Inflammatory macrophage treated with lipopolysaccharide for 1 hour (primary cell): Measurements from ENCODE around the gene EXD2.
"Not testable (repeated sequence)": the region's sequence is repeated elsewhere in the genome, so short reads cannot be mapped to it uniquely, and the experiment has no call there.

ENCODE experiments used
- DNase-seq, 2 donors: peaks; one replicate each; pipeline ENCODE4 v3.0.0-alpha.2; 2020 to 2022

EXD2 gene

DNA sequence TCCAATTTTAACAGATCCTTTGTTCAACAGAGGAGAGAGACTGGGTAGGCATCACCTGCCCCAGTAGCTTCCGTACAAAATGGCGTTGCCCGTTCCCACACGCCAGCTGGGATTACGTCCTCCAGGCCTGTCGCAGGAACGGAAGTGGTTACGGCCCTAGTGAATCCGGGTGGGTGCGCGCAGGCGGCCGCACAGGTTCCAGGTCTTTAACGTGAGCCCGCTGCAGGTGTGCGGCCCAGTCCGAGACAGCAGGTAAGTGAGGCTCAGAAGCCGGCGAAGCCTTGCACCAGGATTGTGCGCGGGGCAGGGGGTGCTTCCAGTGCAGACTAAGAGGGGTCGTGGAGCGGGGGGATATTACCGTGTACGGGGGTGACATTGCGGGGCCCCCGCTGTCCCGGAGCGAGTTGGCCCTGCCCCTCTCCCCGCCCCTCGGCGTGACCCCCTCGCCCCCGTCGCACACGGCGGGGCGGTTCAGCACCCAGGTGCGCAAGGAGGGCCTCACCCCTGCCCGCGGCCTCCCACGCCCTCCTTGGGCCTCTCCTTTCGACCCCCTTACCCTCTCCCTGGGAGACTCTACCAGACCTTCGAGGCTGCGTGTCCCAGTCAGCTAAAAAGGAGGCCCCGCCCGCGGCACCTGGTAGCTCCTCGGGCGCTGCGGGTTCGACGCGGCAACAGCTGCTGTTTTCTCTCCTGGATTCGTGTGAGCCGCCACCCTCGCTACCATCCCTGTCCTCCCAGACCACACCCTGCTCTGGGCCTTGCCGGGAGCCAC lies at the start of gene EXD2:
TSS of gene EXD2 (plus strand) at position 159 of the 772 bp plus-strand sequence. CDS start 17,973 bp downstream, outside the sequence.
- peak; percentile 57 to 58 for DNase-seq

GRCh38 chr14:69141550-69141949 lies 49.7 kb upstream of the EXD2 start:
- DNase-seq = no peak

DNA sequence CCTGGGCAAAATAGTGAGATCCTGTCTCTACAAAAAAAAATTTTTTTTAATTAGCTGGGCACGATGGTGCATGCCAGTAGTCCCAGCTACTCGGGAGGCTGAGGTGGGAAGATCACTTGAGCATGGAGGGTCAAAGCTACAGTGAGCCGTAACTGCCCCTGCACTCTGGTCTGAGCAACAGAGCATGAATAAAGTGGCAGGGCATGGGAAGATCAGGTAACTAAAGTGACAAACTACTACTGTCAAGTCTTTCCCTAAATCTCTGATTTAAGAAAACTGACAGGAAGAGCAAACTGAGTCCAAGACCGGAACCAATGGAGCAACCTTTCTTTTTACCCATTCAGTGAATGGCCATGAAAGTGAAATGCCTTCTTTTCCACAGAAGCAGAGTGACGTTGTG lies 49.2 kb upstream of the EXD2 start:
- no peak for DNase-seq

DNA sequence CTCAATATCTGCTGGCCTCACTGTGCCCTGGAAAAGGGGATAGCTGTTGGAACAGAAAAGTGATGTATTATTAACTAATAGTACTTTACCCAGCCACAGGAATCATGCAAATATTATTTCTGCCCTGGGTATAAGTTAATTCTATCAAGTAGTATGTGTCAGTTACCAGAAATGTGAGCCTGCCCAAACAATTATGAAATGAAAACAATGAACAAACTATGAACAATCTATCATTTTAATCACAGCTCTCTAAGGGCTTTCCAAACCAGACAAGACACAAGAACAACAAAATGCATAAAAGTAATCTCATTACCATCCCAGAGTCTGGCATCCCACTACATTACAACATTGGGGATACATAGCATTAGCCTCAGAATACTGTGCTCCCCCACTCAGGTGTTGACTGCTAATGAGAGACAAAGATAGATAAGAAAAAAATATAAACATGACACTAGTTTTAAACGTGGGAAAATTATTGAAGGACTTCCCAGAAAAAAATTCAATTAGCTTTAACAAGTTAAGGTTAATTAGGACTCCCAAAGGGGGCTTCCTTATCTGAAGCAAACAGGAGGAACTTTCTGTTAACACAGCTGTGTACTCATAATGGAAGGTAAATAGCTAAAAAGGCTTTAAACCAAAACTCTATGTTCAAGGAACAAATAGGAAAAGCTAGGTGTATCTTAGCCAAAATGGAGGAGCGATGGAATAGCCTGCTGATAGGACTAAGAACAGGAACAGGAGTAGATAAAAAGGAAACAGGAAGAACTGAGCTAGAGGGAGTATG lies 41.6 kb upstream of the EXD2 start:
- no peak for DNase-seq

- DNase-seq = peak; percentile 63 to 71
Observed at GRCh38 chr14:69151458-69152180, 39.7 kb upstream of the EXD2 start.

DNA sequence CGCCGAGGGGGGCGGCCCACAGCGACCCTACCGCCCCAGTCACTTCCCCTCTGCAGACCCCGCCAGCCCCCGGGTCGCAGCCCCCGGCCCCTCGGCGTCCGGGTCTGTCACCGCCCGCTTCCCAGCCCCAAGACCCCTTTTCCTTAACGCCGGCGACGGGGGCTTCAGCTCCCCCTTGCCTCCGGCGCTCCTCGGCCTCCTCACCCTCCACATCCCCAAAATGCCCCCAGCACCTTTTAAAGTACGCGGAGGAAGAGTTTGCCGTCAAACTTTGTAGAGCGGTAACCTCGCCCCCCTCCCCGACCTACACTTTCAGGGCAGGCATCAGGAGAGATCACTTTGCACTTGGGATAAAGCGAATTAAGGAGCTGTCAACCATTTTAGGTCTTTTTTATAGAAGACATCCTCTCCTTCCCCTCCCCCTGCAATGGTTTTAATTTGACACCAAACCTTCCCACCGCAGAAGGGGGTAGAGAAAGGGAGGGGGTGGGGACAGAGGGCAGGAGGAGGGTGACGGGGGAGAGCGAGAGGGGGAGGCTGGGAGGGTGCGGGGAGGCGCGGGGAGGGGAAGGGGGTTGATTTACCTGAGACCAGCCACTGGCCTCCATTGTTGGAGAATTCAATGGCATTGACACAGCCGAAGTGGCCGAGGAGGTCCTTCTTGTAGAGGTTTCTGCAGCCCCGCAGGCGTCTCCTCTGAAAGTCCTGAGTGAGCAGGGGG lies 39.0 kb upstream of the EXD2 start:
- DNase-seq = no peak

- no peak for DNase-seq
Observed at GRCh38 chr14:69152902-69153151, 38.5 kb upstream of the EXD2 start, which contains the start of gene DCAF5. Gene DCAF5, minus strand, starts transcription at chr14:69153119. Its CDS starts 141 bp downstream, at chr14:69152978.

GRCh38 chr14:69153152-69153872 lies 38.0 kb upstream of the EXD2 start:
- peak; percentile 83 to 84 for DNase-seq

- peak in 1 of 2 donors; percentile 36 for DNase-seq
Observed at GRCh38 chr14:69153873-69154270, 37.4 kb upstream of the EXD2 start.

GRCh38 chr14:69154779-69155178 lies 36.5 kb upstream of the EXD2 start:
- no peak for DNase-seq

- no peak for DNase-seq
Observed at GRCh38 chr14:69156224-69156623, 35.1 kb upstream of the EXD2 start.

DNA sequence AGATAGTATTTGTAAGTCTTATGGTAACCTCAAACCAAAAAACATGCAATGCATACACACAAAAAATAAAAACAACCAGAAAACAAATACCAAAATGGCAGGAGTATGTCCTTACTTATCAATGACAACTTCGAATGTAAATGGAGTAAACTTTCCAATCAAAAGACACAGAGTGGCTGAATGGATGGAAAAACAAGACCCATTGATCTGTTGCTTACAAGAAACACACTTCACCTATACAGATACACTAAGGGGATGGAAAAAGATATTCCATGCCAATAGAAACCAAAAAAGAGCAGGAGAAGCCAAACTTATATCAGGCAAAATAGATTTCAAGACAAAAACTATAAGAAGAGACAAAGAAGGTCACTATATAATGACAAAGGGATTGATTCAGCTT lies 29.7 kb upstream of the EXD2 start:
- DNase-seq = no peak

GRCh38 chr14:69165787-69166186 lies 25.5 kb upstream of the EXD2 start:
- not testable (repeated sequence) for DNase-seq

GRCh38 chr14:69170839-69171238 lies 20.5 kb upstream of the EXD2 start:
- DNase-seq = no peak

DNA sequence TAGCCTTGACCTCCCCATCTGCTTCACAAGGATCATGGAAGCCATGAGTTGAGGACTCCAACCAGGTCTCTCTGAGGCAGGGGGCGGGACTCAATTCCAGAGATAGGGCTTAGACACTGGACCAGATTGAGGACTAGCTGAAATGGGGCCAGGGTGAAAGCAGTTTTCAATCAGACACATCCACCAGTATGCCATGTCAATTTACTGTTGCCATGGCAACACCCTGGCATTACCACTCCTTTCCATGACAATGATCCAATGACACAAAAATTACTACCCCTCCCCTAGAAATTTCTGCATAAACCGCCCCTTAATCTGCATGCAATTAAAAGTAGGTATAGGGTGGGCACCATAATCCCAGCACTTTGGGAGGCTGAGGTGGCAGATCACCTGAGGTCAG lies 19.7 kb upstream of the EXD2 start:
- DNase-seq = no peak

DNA sequence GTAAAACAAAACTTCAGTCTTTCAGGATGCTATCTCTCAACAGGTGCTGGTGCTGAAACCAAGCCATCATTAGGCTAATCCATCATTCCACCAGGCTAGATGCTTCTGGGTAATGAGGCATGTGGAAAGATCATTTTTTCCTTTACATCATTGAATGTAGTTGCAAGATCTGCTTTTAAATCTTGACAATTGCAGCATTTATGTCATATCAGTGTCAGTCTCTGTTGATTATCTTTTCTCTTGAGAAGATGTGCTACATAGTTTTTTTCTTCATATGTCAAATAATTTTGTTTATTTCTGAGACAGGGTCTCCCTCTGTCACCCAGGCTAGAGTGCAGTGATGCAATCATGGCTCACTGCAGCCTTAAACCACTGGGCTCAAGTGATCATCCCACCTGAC lies 16.2 kb upstream of the EXD2 start:
- DNase-seq = no peak

DNA sequence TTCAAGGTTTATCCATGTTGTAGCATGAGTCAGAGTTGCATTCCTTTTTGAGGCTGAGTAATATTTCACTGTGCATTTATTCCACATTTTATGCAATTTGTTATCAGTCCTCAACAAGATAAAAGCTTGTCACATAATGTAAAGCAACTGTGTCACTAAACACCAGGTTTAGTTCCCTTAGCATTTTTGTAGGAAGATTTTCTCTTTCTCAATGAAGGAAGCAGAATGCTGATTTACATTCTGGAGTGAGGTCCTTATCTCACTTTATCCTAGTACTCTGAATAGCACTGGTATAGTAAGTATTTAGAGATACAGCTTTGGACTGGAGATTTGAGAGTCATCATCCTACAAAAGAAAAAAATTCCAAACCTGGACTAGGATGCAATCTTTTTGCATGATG lies 9.8 kb upstream of the EXD2 start:
- DNase-seq = no peak

DNA sequence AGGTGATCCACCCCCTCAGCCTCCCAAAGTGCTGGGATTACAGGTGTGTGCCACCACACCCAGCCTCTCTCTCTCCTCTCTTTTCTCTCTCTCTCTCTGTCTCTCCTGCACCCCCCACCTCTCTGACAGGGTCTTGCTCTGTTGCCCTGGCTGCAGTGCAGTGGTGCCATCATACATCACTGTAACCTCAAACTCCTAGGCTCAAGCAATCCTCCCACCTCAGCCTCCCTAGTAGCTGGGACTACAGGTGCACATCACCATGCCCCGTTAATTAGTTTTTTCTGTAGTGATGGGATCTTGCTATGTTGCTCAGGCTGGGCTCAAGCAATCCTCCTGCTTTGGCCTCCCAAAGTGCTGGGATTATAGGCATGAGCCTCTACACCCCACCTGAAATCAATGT lies 8.7 kb upstream of the EXD2 start:
- not testable (repeated sequence) for DNase-seq

DNA sequence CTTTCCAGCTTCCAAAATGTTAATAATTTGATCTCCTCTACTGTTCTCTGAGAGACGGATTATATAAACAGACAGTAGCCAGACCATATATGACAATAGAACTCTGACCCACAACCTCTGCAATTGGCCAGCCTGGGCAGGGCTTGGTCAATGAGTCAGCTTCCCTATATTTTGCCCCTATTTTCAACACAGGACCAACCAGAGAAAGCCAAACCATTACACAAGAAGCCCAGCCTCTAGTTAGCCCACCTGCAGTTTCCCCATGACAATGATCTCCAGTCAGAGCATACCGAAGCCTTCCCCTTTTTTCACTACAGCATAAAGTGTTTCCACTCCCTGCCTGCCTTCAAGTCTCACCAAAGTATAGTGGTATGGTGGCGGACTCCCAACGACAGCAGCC lies 7.6 kb upstream of the EXD2 start:
- DNase-seq = peak; percentile 76 to 90

- no peak for DNase-seq
Observed at GRCh38 chr14:69190191-69190590, 1.1 kb upstream of the EXD2 start.

DNA sequence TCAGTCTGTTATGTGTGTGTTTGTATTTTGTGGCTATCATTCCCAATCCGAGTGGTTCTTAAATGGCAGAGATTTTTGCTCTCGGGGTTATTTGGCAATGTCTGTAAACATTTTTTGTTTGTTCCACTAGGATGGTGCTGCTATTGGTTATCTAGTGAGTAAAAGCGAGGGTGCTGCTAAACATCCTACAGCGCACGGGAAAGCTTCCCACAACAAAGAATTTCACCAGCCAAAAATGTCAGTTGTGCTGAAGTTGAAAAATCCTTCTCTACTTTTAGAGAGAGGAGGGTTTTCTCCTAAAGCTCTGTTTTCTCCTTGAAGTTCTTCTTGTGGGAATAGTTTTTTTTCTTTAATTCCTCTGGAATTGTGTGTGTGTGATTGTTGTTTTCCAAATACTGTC lies 2.4 kb downstream of the EXD2 start:
- DNase-seq = no peak

GRCh38 chr14:69199786-69200185 lies 8.5 kb downstream of the EXD2 start:
- no peak for DNase-seq
